Fibroblast of skin of right biceps (primary cell): ENCODE measurements around the gene CPNE4.
A peak's percentile ranks its signal among the peaks of the same experiment; 100 is the strongest.

Experiments
- DNase-seq: peaks from one replicate; pipeline ENCODE4 v3.0.0-alpha.2; 2013

Gene CPNE4

DNA sequence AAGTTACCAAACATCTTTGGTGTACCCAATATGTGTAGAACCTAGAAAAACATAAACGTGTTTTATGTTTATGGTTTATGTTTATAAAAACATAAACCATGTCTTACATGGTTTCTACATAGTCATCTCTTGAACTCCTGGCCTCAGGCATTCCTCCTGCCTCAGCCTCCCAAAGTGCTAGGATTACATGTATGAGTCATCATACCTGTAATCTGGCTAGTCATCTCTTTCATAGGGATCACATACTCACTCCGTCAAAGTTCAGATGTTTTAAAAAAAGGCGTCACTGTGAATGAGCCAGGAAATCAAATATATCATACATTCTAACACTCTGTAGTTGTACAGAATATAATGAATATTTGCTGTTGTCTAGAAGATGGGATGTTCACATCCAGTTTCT is 178.6 kb downstream of the CPNE4 start:
- DNase-seq: no peak

DNA sequence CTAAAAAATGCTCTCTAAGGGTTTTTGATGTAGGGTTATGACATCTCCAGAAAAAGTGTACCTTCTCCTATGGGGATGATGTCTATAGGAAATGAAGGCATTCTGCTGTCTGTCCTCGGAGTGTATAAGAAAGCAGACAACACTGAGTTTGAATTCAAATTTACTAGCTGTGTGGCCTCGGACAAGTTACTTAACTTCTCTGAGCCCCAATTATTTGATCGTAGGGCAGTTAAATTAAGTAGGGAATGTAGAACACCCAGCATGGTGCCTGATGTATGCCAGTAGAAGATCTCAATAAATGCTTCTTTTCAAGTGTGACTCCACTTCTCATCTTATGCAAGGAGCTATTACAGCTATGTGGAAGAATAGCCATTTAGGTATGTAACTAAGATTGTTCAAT is 184.6 kb downstream of the CPNE4 start:
- no peak for DNase-seq

DNA sequence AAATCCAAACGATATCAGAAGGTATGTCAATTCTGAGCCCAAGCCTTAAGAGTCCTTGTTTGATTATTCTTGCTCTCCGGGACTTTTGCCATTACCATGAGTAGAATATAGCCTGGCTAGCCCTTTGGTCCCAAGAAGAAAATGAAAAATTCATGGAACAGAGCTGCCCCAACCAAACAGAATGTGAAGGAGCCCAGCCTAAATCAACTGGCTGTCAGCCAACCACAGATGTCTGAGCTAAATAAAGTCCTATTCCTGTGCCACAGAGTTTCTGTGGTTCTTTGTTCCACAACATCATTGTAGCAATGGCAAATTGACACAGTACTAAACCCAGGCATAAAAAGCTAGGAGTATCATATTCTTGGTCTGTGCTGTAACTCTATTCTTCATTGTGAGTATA is 185.2 kb downstream of the CPNE4 start:
- DNase-seq: no peak

DNA sequence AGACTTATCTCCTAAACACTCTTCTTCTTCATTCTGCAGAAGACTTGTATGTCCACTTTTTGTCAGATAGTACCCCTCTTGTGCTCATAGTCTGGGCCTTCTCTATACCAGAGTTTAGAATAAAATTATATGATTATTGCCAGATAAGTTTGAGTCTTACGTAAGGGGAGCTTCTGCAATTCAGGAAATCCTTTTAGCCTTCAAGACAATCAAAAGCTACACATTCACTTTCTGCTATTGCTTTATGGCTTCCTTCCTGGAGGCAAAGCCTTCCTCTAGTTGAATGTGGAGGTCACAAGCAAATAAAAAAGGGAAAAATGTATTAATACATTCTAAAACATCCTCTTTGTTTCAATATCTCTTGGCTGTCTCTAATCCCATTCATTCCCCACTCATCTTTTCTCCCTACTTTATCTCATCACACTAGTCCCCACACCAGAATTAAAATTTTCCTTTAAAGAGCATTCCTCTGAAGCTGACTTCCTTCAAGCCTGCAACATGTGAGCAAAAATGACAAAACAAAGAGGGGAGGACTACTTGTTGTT is 186.8 kb downstream of the CPNE4 start:
- no peak for DNase-seq

DNA sequence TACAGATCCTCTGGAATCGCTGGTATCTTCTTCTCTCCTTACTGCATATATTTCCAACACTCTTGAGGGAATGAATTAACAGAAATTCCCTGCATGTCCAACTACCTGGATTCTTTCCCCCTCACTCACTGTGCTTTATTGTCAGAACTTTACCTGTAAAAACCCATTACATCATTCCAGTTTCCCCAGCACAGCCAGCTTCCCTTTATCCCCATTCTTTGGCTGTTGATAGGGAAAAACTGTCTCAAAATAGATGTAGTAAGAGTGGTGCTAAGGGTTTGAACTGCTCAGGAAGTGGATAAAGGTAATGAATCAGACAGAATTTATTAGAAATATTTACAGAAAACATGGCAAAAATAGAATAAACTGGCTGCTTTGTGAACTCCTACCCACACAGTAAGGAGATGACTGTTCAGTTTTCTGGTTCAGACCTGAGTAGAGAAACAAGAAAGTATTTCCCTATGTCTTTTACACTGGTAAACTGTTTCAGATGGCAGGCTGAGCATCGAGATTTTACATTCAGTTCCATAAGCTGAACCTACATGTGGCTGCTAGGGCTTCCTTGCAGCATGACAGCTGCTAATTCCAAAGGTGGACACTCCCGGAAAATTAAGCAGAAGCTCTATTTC is 188.4 kb downstream of the CPNE4 start:
- no peak for DNase-seq

DNA sequence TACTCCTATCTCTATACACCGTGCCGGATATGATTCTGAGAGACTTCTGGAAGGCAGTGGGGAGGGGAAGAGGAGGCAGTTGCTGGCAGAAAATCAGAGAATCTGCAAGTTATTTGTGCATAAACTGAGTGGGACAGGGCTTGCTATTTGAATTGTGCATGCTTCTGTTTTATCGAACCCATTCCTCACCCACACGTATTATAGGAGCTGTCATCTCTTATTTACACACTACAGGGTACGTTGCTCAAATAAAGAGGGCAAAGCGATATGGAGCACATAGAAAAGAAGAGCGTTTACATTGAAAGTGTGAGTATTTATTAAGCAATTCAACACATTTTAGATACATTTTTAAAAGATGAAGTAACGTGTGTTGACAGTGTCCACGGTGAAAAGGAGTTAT is 191.6 kb downstream of the CPNE4 start:
- no peak for DNase-seq

DNA sequence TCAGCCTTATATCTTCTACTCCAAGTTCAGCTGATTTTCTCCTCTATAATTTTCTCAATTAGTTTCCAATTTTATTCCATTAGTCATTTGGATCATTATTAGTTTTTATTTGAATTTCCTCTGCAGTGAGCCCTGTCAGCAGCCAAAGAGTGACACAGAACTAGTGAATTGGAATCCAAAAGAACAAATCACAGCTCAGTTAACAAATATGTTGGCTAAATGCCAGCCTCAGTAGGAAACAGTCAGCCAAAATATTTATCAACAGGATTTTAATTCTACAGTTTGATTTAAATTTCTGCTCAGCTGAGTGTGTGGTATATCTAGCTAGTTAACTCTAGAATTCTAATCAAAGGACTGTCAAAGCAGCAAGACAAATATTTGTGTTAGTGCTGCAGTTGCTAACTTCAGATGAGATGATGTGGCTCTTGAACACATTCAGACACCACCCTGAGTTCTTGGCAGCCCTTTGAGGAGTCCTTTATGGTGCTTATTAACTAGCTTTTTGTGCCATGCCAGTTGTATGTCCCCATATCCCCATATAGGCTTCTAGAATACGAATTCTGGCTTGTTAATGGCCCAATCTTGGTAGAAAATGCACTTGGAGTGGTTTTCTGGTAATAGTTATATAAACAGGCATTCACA is 194.5 kb downstream of the CPNE4 start:
- DNase-seq: peak; percentile 58

DNA sequence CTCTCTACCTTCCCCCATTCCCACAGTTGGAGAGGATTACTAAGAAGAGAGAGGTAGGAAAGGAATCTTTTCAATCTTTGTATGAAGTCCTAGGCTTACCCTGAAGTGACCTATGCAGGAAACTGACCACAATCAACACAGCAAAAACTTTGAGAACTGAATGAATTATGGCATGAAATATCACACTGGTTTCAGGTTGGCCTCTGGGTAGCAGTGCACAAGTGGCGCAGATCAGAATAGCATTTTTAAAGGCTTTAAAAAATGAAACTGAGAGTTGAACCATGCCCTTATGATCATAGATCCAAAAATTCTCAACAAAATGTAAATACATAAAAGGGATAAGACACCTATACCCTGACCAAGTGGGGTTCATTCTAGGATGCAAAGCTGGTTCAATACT is 198.9 kb downstream of the CPNE4 start:
- no peak for DNase-seq

DNA sequence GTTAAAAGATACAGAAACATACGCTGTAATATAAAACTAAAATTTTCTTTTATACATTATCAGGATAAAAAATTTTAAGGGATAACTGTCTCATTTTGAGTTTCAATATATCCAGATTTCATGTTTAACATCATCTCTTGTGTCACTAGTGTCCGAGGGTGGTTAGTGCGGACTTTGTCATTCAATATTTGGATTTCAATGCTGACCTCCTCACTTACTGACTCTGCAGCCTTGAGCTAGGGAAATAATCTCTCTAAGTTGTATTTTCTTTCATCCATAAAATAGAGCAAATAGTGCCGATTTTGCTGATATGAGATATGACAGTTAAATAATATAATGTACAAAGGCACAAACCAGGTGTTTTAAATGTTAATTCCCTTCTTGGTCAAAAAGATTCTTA is 203.2 kb downstream of the CPNE4 start:
- DNase-seq: no peak

DNA sequence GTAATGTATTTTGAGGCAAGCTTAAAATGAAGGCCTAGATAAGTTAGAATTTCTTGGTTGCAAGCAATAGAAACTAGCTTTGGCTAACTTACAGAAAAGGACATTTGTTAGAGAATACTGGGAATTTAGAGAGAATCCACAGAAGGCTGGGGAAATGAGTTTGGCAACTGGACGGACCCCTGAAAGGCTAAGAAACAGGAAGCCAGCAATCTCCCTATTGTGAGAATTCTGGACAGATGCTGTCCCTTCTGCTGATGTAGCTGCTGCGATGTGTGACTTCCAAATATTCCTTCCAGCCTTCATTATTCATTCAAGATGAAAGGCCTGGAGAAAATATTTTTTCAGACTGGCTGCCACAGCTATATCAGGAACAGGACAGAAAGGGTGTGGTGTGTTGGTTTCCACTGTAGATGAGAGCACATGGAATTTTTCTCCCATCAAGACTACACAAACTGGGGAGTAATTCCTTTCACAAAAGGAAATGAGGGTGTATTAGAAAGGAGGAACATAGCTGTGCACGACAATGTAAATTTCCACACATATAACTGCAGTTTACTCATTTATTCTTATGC is 213.5 kb downstream of the CPNE4 start:
- no peak for DNase-seq

DNA sequence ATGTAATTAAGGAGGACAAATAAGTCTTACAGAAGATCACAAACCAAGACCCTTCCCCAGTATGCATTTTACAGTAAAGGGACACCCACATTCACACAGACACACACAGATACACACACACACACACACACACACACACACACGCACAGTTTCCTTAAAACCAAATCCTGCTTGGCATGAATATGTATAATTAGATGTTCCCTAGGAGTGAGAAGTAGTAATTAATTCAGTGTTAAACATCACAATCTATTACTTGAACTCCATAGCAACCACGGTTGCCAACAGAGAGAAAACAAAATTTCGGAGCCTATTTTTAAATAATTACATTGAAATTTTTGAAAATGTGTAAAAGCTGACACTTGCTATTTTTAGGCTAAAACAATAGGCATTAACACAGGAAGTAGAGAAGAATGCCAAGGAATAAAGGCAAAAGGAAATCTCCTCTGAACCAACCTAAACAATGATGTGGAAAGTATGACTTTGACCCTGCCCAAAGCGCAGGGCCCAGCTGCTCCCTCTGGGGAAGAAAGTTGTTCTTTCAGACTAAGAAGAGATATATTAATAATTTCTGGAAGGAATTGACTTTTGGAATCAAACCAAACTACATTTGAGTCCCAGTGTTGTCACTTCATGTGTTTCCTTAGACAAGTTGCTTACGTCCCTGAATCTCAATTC is 215.3 kb downstream of the CPNE4 start:
- no peak for DNase-seq

DNA sequence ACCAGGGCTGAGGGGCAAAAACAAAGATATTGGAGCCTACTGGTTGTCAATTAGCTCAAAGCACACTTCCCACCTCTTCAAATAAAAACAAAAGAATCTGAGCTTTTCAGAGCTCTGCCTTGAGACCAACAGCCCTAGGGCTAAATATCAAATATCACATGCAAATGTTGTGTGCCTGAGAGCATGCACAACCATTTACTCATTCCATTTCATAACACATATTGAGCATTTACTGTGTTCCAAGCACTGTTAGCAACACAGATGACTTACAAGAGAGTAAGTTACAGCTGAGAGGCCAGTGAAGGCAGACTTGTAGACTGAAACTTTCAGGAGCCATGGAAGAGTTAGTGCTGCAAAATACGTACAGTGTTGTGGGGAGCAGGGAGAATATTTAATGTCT is 222.4 kb downstream of the CPNE4 start:
- DNase-seq: no peak

DNA sequence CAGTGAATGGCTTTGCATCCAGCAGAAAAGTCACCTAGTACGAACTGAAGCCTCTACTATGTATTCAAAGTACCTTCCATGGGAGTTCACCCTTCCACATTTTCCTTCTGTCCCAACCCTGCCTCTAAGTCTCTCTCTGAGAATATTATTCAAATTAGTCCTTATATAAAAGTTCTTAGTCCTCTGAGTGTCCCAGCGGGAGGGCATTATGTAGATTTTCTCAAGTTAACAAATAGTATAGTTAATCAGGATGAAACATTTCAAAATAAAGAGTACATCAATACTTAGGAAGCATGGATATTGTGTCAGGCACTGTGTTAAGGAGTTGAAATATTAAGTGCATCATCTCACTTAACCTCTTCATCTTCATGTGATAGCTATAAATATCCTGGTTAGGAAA is 223.3 kb downstream of the CPNE4 start:
- no peak for DNase-seq

DNA sequence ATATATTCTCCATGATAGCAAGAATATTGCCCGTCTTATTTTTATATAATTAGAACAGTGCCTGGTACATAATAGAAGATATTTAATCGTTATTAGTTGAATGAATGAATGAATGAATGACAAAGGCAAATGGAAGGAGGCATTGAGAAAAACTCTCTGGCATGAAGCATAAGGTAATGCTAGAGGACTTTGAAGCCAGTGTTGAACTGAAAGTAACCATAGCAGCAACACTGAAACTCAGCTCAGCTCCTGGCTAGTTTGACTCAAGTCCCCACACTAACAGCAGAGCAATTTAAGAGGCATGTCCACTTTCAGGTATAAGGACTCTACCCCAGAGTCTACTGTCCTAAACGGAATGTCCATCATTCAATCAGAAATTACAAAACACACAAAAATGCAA is 227.0 kb downstream of the CPNE4 start:
- DNase-seq: no peak

DNA sequence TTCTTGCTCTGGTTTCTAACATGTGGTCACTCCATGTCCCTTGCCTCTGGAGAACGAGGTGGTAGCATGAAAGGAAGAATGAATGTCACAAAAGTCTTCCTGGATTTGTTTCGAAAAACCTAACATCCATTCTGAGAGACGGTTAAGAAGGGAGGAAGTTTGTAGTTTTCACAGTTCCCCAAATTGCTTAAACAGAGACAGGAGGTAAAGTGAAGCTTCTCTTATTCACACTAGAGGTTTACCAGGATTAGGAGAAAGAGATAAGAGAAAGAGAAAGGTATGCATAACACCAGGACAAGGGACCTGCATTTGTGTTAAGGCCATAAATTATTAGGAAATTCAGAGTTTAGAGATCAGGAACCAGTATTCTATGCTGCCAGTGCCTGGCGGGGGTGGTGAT is 228.1 kb downstream of the CPNE4 start:
- no peak for DNase-seq

DNA sequence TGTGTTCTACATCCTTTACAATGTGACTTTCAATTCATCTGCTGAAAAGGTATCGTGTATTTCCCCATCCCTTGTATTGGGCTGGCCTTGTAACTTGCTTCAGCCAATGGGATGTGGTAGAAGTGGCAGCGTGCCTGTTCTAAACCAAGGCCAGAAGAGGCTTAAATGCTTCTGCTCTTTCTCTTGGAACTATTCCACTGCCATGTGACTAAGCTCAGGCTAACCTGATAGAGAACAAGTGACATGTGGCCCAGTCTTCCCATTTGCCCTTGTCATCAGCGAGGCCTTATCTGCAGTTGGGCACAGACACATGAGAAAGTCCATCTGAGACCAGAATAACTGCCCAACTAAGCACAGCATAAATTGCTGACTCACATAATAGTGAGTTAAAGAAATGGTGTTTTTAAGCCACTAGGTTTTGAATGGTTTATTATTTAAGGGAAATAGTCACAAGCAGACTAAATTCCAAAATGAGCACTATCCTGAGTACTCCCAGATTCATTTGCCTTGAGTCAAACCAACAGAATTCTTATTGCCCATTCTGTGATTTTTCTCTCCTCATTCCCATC is 230.2 kb downstream of the CPNE4 start:
- DNase-seq: peak; percentile 23

DNA sequence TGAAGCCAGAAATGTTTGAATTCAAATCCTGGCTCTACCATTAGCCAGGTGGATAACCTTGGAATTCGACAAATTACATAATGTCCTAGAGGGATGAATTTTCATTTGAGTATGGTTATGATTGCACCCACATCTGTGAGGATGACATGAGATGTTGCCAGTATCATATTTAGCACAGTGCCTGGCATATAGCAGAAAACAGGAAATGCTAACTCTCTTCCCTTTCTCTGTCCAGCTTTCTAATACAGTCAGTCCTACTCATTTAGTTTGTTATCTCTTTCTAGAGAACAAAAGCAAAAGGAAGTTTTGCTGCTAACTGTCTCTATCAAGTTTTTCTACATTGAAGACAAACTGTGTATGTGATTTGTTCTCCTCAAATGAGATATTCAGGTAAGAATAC is 231.7 kb downstream of the CPNE4 start:
- DNase-seq: no peak

DNA sequence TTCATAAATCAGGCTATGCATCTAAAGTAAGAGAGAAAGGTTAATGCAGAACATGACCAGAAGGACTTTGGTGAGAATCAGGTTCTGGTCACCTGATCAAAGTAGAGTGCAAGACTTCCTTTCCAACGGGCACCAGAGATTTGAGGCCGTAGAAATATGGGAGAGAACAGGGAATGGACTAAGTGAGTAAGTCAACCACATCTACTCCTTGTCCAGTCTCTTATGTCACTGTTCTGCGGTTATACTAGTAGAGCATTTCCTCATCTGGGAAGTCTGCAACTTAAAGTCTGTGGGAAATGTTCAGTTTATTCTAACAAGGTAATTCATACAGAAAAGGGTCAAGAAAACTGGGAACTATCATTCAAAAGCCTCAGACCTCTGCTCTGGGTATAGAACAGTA is 232.8 kb downstream of the CPNE4 start:
- DNase-seq: no peak

DNA sequence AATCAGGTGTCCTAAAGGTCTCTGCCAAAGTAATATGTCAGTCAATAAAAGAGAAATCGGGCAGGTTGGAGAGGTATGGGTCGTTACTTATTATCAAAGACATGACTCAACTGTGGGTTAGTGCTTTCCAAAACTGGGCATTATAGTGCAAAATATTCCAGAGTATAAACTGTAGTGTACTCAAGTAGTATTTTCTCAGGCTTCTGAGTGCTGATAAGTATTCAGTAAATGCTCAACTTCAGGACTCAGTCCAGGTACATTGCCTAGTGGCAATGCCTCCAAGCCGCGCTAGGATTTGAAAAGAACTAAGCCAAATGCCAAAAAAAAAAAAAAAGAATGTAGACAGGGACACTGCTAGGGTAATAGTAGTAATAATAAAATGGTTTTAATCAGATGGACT is 233.2 kb downstream of the CPNE4 start:
- DNase-seq: no peak

DNA sequence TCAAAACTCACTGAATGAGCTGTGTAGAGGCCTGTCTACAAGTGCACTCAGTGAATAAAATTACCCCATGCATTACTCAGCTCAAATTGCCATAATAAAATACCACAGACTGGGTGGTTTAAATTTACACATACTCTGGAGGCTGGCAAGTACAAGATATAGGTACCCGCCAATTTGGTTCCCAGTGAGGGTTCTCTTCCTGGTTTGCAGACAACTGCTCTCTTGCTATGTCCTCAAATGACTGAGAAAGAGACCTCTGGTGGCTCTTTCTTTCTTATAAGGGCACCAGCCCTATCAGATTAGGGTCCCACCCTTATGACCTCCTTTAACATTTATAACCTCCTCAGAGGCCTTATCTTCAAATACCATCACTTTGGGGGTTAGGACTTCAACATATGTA is 237.0 kb downstream of the CPNE4 start:
- DNase-seq: no peak

DNA sequence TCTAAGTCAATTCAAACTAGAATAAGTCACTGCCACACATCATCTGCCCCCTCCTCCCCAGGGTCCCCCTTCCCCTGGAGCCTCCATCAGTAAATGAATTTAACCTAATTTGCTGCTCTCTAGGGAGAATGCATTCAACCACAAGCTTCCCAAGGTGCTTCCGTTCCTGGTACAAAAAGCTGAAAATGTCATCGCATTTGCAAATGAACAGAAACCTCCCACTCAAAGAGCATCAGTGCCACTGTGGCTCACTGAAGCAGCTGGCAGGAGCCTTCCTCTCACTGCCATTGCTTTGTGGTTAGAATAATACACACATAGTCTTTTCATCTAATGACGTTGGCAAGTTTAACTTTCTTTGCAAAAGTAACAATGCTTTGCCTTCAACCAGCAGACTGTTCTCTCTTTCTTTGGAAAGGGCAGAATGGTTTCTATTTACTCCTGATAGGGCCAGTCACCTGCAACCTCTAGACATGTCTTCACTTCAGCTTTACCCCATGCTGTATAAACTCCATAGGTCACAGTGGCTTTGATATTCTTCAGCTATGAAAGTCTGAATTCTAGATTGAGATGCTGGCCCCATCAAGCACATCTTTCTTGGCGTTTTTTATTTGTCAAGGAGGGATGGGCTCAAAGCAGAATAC is 238.1 kb downstream of the CPNE4 start:
- DNase-seq: no peak

DNA sequence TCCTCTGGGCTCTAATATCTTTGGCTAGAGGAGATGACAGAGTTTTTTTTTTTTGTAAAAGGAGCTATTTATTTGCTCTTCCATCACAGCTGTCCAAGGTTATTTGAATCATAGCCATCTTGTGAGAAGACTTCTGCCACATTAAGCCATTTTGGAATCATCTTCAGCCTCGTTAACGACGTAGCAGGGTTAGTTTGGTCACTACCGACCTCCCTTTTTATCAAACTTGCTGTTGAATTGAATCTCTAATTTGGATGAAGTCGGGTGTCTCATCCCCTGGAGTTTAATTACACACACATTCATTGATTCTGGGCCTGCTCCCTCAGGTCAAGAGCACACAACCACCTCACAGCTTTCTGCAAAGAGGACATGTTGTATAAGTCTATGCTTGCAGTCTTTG is 238.7 kb downstream of the CPNE4 start:
- DNase-seq: no peak
